ENCODE results near the gene STARD3.
"Not testable (repeated sequence)": the region's sequence is repeated elsewhere in the genome, so short reads cannot be mapped to it uniquely, and the experiment has no call there.

Gene STARD3

DNA sequence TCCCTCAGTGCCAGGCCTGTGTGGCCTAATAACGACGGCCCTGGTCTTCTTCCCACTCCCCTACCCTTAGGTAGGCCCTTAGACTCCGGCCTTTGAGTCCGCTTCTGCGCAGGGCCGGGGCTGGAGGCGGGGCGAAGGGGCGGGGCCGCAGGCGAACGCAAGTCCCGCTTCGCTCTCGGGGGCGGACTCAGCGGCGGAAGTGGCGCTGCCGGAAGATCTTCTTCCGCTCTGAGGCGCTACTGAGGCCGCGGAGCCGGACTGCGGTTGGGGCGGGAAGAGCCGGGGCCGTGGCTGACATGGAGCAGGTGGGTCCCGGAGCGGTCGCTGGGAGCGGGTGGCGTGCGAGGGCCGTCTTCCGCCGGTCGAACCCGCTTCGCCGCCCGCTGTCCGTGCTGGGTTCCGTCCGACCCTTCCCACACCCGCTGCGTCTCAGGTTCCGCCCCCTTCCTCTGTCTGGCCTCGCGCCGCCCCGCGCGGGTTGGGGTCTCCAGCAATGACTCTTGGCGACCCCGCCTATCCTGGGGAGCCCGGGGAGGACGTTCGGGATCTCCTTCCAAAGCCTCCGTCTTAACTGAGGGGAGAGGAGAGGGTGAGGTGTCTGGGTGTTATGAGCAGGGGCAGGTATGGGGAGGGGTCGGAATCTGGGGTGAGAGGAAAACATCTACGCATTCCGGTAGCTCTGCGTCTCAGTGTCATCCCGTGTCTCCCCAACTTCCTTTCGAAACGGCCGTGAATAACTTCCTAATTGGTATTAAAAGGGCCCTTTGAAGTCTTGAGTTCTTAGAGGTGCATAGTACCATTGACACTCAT is at the start of gene STARD3:
STARD3 (plus strand) TSS at position 218 of the 810 bp plus-strand sequence. CDS start 16,388 bp downstream, outside the sequence.
- peak; percentile 90 for DNase-seq

DNA sequence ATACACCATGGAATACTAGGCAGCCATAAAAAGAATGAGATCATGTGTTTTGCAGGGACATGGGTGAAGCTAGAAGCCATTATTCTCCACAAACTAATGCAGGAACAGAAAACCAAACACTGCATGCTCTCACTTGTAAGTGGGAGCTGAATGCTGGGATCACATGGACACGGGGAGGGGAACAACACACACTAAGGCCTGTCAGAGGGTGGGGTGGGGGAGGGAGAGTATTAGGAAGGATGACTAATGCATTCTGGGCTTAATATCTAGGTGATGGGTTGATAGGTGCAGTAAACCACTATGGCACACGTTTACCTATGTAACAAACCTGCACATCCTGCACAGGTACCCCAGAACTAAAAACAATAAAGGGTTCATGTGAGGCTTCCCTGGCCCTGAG is 46.8 kb upstream of the STARD3 start:
- not testable (repeated sequence) for DNase-seq

GRCh38 chr17:39591958-39592954 is 44.7 kb upstream of the STARD3 start:
- no peak for DNase-seq

- DNase-seq, result no peak
Observed at GRCh38 chr17:39593371-39593770, 43.6 kb upstream of the STARD3 start.

DNA sequence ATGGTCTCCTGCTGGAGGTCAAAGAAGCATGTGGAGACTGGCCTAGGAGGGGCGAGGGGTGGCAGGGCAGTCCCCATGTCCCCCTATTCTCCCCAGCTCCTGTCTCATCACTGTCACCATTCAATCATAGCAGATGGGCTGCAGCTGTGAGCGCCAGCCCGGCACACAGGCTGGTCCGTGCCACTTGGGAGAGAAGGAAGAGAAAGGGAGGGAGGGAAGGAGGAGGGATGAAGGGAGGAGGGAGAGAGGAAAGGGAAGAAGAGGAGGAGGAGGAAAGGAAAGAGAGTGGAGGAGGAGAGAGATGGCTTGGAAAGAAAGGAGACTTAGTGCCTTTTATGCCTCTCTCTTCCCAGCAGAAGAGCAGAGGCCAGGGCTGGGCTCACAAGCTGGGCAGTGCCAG is 41.6 kb upstream of the STARD3 start:
- no peak for DNase-seq

DNA sequence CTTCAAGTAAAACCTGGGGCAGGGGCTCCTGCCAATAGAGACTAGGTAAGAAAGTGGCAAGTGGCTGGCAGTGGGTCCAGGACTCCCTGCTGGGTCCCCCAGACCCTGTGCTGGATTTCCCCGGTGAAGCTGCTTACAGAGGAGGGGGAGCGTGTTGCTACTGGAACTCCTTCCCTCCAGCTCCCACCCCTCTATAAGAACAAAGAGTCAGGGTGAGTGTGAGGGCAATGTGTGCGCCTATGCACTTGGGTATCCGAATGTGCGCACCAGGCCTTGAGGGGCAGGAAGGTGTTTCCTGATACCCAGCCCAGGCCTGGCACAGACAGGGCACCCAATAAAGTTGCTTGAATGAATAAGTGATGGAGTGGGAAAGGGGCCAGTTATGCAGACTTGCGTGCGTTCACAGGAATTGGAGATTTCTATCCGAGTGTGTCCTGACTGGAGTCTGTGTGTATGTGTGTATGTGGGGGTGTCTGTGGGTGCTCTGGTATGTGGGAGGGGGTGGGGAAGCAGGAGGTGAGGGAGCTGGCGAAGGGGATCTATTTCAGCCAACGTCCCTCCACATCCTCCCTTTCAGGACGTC is 40.9 kb upstream of the STARD3 start:
- DNase-seq, result no peak

DNA sequence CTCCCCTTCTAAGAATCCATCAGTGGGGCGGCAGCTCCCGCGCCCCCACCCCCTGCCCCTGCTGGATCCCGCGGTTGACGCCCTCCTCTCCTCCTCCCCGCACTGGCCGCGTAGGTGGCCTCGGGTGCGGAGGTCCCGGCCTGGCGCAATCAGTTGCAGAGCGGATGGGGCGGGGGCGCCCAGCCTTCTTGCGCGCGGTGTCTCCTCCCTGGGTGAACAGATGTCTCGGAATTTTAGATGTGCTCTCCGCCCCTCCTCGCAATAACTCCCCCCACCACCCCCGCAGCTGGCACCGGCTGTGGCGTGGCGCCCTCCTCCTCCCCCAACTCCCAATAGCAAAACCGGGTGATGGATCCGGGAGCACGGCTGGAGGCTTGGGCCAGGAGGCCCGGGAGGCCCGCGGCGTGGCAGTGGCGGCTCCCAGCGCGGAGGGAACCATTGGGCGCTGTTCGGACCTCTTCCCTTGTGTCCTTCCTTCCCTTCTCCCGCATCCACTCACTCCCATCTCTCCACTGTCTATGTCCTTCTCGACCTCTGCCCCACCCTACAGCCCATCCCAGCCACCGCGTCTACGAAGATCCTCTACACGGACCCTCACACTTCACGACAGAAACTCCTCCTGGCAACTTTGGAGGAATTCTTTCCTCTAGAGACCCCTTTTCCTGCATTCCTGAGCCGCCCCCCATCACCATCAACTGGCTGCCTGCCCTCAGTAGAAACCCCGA is 40.2 kb upstream of the STARD3 start:
- DNase-seq, result no peak

DNA sequence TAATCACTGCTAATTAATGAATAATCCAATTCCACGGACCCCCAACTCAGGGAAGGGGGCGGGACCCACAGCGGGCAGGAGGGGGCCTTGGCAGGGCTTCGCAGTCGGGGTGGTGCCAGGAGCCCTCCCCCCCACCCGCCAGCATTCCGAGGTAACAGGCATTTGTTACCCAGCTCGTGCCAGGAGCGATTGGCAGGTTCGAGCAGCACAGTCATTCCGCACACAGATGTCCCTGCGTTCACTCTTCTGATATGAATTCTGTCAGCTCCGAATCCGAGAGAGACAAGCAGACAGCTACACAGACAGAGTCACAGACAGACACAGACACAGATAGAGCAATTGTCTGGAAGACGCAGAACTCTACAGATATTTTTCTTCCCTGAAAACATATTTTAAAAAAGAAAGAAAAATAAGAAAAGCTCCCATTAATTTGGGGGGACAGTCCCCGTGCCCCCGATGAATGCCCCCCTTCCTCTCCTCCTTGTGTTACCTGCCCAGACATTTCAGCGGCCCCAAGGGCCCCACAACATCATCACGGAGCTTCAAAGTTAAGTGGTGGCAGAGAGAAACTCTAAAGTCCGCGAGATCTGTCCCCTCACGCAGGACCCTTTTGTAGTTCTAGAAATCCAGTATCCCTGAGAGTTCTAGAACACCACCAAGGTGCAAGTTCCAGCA is 39.4 kb upstream of the STARD3 start:
- no peak for DNase-seq

- DNase-seq, result no peak
Observed at GRCh38 chr17:39598047-39598481, 38.9 kb upstream of the STARD3 start.

DNA sequence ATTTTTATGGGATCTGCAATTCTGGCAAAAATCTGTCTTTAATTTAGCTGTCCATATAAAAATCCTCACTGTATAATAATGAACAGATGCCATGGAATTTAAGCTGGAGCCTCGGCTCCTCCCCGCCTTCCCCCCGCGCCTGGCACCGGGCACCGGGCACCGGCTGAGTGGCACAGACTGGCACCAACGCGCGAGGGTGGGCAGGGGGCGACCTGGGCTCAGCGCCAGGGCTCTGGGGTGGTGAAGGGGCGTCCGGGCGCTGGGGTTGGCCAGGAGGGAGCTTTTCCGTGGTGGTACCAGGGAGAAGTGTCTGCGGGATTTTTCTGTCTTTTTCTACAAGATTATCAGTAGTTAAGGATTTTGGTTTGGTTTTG is 38.3 kb upstream of the STARD3 start:
- no peak for DNase-seq

DNA sequence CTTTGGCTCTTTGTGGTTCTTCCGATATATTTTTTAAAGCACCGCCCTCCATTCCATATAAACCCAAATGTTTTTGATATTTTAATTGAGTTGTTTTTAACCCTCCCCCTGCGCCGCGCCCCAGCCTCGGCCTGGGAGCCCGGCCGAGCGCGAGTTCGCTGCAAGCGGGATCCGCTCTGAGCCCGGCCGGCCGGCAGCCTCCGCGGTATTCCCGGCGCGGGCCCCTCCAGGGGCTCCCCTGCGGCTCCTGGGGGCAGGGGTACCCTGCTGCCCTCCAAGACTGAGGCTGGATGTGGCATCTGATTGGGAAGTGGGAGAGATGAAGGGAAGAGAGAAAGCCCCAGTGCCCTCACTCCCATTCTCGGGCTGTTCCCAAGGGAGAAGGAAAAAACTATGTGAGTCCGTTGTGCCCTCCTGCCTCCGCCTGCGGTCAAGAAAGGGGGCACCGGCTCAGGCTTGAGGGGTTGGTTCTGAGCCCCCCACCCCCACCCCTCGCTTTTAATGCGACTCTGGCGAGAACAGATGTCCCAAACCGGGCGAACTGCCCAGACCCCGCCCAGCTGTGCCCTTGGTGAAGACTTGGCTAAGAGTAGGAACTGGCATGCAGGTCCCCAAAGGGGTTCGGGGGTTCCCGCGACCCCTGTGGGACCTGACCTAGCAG is 37.8 kb upstream of the STARD3 start:
- DNase-seq, result no peak

DNA sequence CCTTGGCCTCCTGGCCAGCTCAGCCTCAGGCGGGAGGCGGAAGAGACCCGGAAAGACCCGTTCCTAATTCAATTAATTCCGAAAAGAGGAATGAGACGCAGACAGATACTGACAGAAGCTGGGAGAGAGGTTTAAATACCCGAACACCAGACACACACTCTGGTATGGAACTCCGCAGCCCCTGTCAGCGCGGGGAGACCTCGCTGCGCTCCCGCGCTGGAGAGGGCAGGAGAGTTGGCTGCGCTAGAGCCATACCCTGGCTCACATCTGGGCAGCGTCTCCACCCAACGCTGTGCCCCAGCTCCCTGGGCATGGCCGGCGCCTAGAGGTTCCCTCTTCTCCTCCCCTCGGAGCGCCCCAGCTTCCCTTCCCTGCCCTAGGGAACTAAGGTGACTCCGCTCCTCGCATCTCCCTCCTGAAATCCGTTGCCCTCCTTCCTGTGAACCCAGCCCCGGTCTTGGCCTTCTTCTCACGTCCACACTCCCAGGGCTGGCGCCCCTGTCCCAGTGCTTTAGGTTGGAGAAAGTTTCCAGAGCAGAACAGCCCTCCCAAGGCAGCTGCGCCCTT is 37.2 kb upstream of the STARD3 start:
- no peak for DNase-seq

DNA sequence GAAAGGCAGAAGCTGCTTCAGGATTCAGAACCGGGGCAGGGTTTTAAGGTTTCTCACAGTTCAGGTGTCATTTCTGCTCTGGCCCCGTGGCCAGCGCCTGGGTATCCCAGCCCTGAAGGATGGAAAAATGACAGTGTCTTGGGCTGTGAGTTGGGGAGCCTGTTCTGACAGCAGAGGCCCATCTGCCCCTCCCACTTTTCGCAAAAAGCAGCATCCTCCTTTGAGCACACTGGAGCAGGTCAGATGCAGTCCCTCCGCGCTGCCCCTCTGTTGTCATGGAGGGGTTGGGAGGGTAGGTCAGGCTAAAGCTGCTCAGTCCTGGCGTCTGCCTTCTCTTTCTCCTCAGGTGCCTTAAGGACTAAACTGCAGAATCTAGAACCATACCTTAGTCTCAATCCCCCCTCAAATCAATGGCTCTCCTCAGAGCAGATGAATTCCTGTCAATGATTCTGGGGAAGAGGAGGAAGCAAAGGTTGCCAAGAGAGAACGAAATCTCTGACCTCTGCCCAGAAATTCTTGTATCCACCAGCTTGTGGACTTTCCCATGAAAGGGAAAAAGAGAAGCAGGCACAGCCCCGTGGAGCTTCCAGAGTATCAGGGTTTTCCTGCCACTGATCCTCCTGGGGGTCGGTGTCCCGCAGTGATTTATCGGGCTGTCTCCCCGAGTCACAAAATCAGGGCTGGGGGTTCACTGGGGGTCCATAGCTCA is 36.5 kb upstream of the STARD3 start:
- no peak for DNase-seq

GRCh38 chr17:39600997-39601597 is 35.8 kb upstream of the STARD3 start:
- no peak for DNase-seq

- DNase-seq, result no peak
Observed at GRCh38 chr17:39601758-39602532, 35.0 kb upstream of the STARD3 start.

DNA sequence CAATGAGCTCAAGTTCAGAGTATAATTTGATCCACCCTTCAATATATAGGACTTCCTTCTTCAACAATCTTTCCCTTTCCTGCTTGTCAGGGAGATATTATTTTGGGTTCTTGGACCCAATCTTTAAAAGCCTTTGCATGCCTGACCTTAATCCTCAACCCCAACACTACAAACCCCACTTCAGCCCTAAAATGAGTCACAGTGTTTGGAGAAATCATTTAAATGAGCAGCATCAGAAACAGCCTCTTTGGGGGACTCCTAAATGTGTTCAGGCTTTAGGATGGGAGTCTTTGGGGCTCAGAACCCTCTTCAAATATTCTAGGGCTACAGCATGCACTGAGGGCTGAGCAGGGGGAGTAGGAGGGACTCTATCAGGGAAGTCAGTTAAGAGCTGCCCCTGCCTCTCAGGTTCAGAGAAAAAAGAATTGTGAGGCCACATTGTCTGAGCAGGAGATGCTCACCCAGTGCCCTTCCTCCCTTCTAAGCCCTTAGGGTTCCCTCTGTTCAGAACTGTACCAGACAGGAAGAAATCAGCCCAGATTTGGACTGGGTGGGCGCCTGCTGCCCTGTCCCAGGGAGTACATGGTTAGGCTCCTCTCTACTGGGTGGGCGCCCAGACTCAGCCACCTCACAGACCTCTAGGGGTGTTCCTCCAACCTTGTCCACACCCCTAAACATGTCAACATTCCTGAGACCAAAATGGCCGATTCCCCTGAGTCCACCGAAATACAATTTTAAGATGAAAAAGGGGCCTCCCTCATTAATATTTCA is 34.2 kb upstream of the STARD3 start:
- no peak for DNase-seq

DNA sequence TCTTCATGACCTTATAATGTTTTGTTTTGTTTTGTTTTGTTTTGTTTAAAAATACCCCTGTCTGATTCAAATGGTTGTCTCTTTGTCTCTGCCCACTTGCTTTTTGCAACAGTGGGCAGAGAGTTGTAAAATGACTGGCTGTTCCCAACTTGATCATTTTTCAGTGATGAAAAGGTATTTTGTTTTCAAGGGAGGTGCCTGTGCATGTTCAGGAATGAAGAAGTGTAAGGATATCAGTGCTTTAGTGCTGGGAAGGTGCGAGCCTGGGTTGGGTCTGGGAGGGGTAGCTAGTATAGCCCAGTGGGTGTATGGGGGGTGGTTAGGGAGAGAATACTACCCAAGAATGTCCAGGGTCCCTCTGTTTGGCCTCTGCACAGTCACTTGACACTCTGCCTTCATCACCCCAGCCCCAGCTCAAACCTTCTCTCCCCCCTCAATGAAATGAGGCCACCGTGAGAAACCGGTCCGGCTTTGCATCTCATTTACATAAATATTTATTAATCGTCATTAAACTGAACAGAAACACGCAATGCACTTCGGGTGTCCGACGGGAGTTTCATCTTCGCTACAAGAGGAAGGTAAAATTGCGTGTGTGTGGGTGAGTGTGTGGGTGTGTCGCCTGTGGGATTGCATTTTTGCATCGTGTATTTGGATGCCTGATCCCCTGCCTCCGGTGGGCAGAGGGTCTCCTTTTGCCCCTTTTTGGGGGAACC is 33.5 kb upstream of the STARD3 start:
- no peak for DNase-seq
